A549 (cell line): Measurements from ENCODE around the gene PTPRN2. TPM values are rescaled to one million over a fixed set of nuclear protein-coding genes. Genes with fewer than 3 reads are reported as not detected.
"Not testable (repeated sequence)": the region's sequence is repeated elsewhere in the genome, so short reads cannot be mapped to it uniquely, and the experiment has no call there.

Experiments used
- ATAC-seq, 2 experiments: fragments of 200-7000 bp in 1 of 2; fragments of >200 bp in 1 of 2; cut with Nextera tagmentation in 1 of 2; cut with Tn5 transposase in 1 of 2; 3 replicates each; pipeline versions ENCODE4 v1.8.0 to v1.9.1; 2018 to 2020; ENCODE audit warnings: mild to moderate bottlenecking in 1 of 2, moderate library complexity in 1 of 2
- CTCF ChIA-PET: fragments of 300-600 bp; sonication (Branson Sonifier 250); formaldehyde crosslinking; extraction: SDS; loops from one replicate; lab custom pipeline; 2021; ENCODE audit warnings: antibody characterized with exemption, inconsistent platforms; lab: Yijun Ruan, JAX
- POLR2A ChIA-PET: fragments of 350-600 bp; formaldehyde crosslinking; extraction: SDS; loops from one replicate; lab custom pipeline; 2021; ENCODE audit warnings: antibody characterized with exemption, inconsistent platforms; lab: Yijun Ruan, JAX
- DNase-seq, 2 experiments: peaks; one replicate each; pipeline versions ENCODE4 v3.0.0 to v3.0.0-alpha.2; 2011 to 2016; ENCODE audit warnings: low read depth in 1 of 2, low spot score in 1 of 2
- FAIRE-seq: peaks from 2 replicates; lab custom pipeline; 2011; peaks lifted over from hg19 to GRCh38; lab: Jason Lieb, UNC
- H3K27ac ChIP-seq, 2 experiments: fragments of >200 bp; sonication (Bioruptor Twin); formaldehyde crosslinking; 3 replicates each; pipeline ENCODE4 v1.5.1; 2016 to 2017
- H3K4me1 ChIP-seq: fragments of >200 bp; sonication (Bioruptor Twin); formaldehyde crosslinking; 3 replicates; pipeline ENCODE4 v1.6.1; 2016
- H3K4me2 ChIP-seq: fragments of >200 bp; sonication (Bioruptor Twin); formaldehyde crosslinking; 3 replicates; pipeline ENCODE4 v1.6.1; 2016
- H3K4me3 ChIP-seq: fragments of >200 bp; sonication (Bioruptor Twin); formaldehyde crosslinking; 3 replicates; pipeline ENCODE4 v1.5.1; 2016
- H3K9me3 ChIP-seq: fragments of >200 bp; sonication (Bioruptor Twin); formaldehyde crosslinking; 3 replicates; pipeline ENCODE4 v1.6.1; 2016
- BHLHE40 ChIP-seq: IDR thresholded peaks from 2 replicates; pipeline ENCODE4 v1.6.1; 2012; ENCODE audit warnings: low read depth, low read length, inconsistent platforms
- CBX2 ChIP-seq: fragments of 200-600 bp; sonication (generic); IDR thresholded peaks from 2 replicates; pipeline ENCODE4 v1.6.1; 2016; ENCODE audit warnings: low read depth, mild to moderate bottlenecking, borderline replicate concordance
- CHD4 ChIP-seq: fragments of 200-600 bp; sonication (generic); IDR thresholded peaks from 2 replicates; pipeline ENCODE4 v1.6.1; 2016; ENCODE audit warnings: antibody characterized with exemption, mild to moderate bottlenecking, borderline replicate concordance
- CTCF ChIP-seq: fragments of >200 bp; sonication (Bioruptor Twin); formaldehyde crosslinking; IDR thresholded peaks from 3 replicates; pipeline ENCODE4 v1.5.1; 2016
- E2F6 ChIP-seq: IDR thresholded peaks from 2 replicates; pipeline ENCODE4 v1.6.1; 2012; ENCODE audit warnings: low read depth, borderline replicate concordance
- EHF ChIP-seq: fragments of 250-450 bp; sonication (Bioruptor Pico); IDR thresholded peaks from 2 replicates; pipeline ENCODE4 v1.5.0; 2020; ENCODE audit warnings: mild to moderate bottlenecking
- ELK1 ChIP-seq: fragments of 150-350 bp; IDR thresholded peaks from 2 replicates; pipeline ENCODE4 v1.6.1; 2014; ENCODE audit warnings: low read depth, mild to moderate bottlenecking, low read length
- FOSL2 ChIP-seq, 2 experiments: fragments of 450-650 bp in 1 of 2; fragments of >200 bp in 1 of 2; sonication (Bioruptor Twin) in 1 of 2; formaldehyde crosslinking; IDR thresholded peaks; 2 replicates each; pipeline versions ENCODE4 v1.5.0 to v1.6.1; 2016 to 2020; ENCODE audit warnings: mild to moderate bottlenecking in 1 of 2, moderate library complexity in 1 of 2
- HOXA7 ChIP-seq: fragments of 250-450 bp; sonication (Bioruptor Pico); IDR thresholded peaks from 2 replicates; pipeline ENCODE4 v1.5.0; 2020; ENCODE audit warnings: mild to moderate bottlenecking, moderate library complexity
- HOXB13 ChIP-seq: fragments of 250-450 bp; sonication (Bioruptor Pico); IDR thresholded peaks from 2 replicates; pipeline ENCODE4 v1.5.0; 2020; ENCODE audit warnings: low read depth, mild to moderate bottlenecking, moderate library complexity
- HOXB5 ChIP-seq: fragments of 250-450 bp; sonication (Bioruptor Pico); IDR thresholded peaks from 2 replicates; pipeline ENCODE4 v1.5.0; 2020; ENCODE audit warnings: mild to moderate bottlenecking, moderate library complexity
- JUN ChIP-seq, 2 experiments: fragments of >200 bp; sonication (Bioruptor Twin); formaldehyde crosslinking; IDR thresholded peaks; 2 replicates in 1 of 2; 3 replicates in 1 of 2; pipeline ENCODE4 v1.6.1; 2016 to 2017
- MAX ChIP-seq: IDR thresholded peaks from 2 replicates; pipeline ENCODE4 v1.6.1; 2012
- MAZ ChIP-seq: fragments of 150-350 bp; IDR thresholded peaks from 2 replicates; pipeline ENCODE4 v1.6.1; 2014; ENCODE audit warnings: antibody characterized with exemption, low read depth, low read length, borderline replicate concordance
- MYC ChIP-seq: IDR thresholded peaks from 2 replicates; pipeline ENCODE4 v1.6.1; 2012; ENCODE audit warnings: mild to moderate bottlenecking, inconsistent platforms, low read length, improper control_type of control experiment, borderline replicate concordance
- PHF8 ChIP-seq: fragments of 200-600 bp; sonication (generic); IDR thresholded peaks from 2 replicates; pipeline ENCODE4 v1.6.1; 2016; ENCODE audit warnings: low read depth, mild to moderate bottlenecking, antibody characterized with exemption, moderate library complexity, borderline replicate concordance
- POLR2AphosphoS2 ChIP-seq: conservative IDR thresholded peaks from 2 replicates; pipeline ENCODE4 v1.6.1; 2012; ENCODE audit warnings: low read length, improper control_type of control experiment, inconsistent platforms
- RAD21 ChIP-seq, 2 experiments: fragments of >200 bp in 1 of 2; sonication (Bioruptor Twin) in 1 of 2; formaldehyde crosslinking in 1 of 2; IDR thresholded peaks in 1 of 2; conservative IDR thresholded peaks in 1 of 2; 2 replicates in 1 of 2; 3 replicates in 1 of 2; pipeline ENCODE4 v1.6.1; 2012 to 2018; ENCODE audit warnings: inconsistent platforms in 1 of 2
- RNF2 ChIP-seq: fragments of 200-600 bp; sonication (generic); IDR thresholded peaks from 2 replicates; pipeline ENCODE4 v1.6.1; 2016; ENCODE audit warnings: low read depth, mild to moderate bottlenecking, antibody characterized with exemption, moderate library complexity, borderline replicate concordance
- SMC3 ChIP-seq: fragments of >200 bp; sonication (Bioruptor Twin); formaldehyde crosslinking; IDR thresholded peaks from 3 replicates; pipeline ENCODE4 v1.6.1; 2018; ENCODE audit warnings: inconsistent platforms
- SREBF2 ChIP-seq: fragments of 450-650 bp; IDR thresholded peaks from 2 replicates; pipeline ENCODE4 v1.6.1; 2014; ENCODE audit warnings: mild to moderate bottlenecking, moderate library complexity
- TFCP2L1 ChIP-seq: fragments of 250-450 bp; sonication (Bioruptor Pico); IDR thresholded peaks from 2 replicates; pipeline ENCODE4 v1.5.0; 2021; ENCODE audit warnings: mild to moderate bottlenecking
- WGBS: methylation state at CpG from one replicate; pipeline ENCODE4 v1.1.6; 2017; ENCODE audit errors: missing lambda C conversion rate; 5-methylcytosine and 5-hydroxymethylcytosine counted together
- polyA plus RNA-seq, 4 experiments: library from polyadenylated mRNA; depleted of rRNA in 3 of 4; stranded (reverse); fragments of >200 nt; fragmentation: RNase III in 1 of 4; extraction: RNeasy Plus Mini Kit Qiagen cat#74134 plus additional on column Dnase treatment in 1 of 4; gene quantifications; 2 replicates in 3 of 4; 3 replicates in 1 of 4; pipeline ENCODE4 v1.2.3, GENCODE V29; 2011 to 2017

Gene PTPRN2
- polyA plus RNA-seq, 2 of the 4 experiments (the other 2 are of a cell fraction): 0.41 to 1.2 TPM

- Histone ChIP-seq H3K4me3 (no peak overlapping the region), H3K4me1 (no peaks in the 10 kb centered on the region), H3K4me2 (no peak overlapping the region), H3K9me3 (no peaks in the 10 kb centered on the region), H3K27ac (no peak overlapping the region)
- FAIRE-seq: peak; percentile 96
- POLR2A ChIA-PET: no interaction called here
- CTCF ChIA-PET: interaction anchor here (0.6 to 2.0 kb wide), 15 partner anchors 9 to 1026 kb away, joined by 3 to 6 read pairs (median 3); no protein-coding TSS in a partner anchor
- 62% methylated on average over 11 of the region's 17 CpGs for WGBS
- peak in 1 of 2 experiments; percentile 79; a peak in 3 of 6 replicates for ATAC-seq
- TF ChIP-seq TFCP2L1 (CRISPR knock-in tag) (no peak), SMC3 (peak; percentile 46), HOXB13 (CRISPR knock-in tag) (no peak), CTCF (peak; percentile 68), RAD21 (conservative IDR thresholded peaks at IDR 0.05 in 1 of 2, IDR thresholded peaks at IDR 0.05 in 1 of 2) (peak; percentile 74 to 77)
- DNase-seq: peak; percentile 34 to 76
Measured at GRCh38 chr7:158407581-158408317, 179.9 kb downstream of the PTPRN2 start.

- WGBS: 84% methylated on average over 4 of the region's 11 CpGs
Measured at GRCh38 chr7:158406801-158407200, 180.8 kb downstream of the PTPRN2 start.

GRCh38 chr7:158406364-158406763 is 181.3 kb downstream of the PTPRN2 start:
- Histone ChIP-seq H3K4me1 (no peaks in the 10 kb centered on the region), H3K4me3 (no peak overlapping the region), H3K27ac (no peak overlapping the region), H3K9me3 (no peaks in the 10 kb centered on the region), H3K4me2 (no peak overlapping the region)
- no peak for ATAC-seq
- ChIA-PET POLR2A (no interaction called here), CTCF (interaction anchor here (1.1 kb wide), 1 partner anchor 974 kb away, joined by 3 read pairs; no protein-coding TSS in a partner anchor)
- FAIRE-seq: no peak
- TF ChIP-seq FOSL2 (IDR thresholded peaks at IDR 0.05): no peak
- no peak for TF ChIP-seq FOSL2 (CRISPR knock-in tag; IDR thresholded peaks at IDR 0.05)
- TF ChIP-seq EHF (CRISPR knock-in tag): no peak
- no peak for TF ChIP-seq SREBF2
- no peak for TF ChIP-seq ELK1
- no peak for TF ChIP-seq E2F6
- no peak for TF ChIP-seq CHD4
- no peak for TF ChIP-seq MAZ
- no peak for TF ChIP-seq CBX2
- TF ChIP-seq POLR2AphosphoS2: no peak
- no peak for TF ChIP-seq HOXB5 (CRISPR knock-in tag)
- TF ChIP-seq HOXA7: no peak
- no peak for TF ChIP-seq JUN (IDR thresholded peaks at IDR 0.05)
- no peak for TF ChIP-seq MAX
- TF ChIP-seq BHLHE40: no peak
- TF ChIP-seq MYC: no peak
- no peak for TF ChIP-seq RNF2
- 97% methylated on average over 5 of the region's 10 CpGs for WGBS
- no peak for DNase-seq

More at GRCh38 chr7:158406801-158407200, 180.8 kb downstream of the PTPRN2 start:
- POLR2A ChIA-PET: no interaction called here
- Histone ChIP-seq H3K4me3 (no peak overlapping the region), H3K27ac (no peak overlapping the region), H3K4me1 (no peaks in the 10 kb centered on the region), H3K9me3 (no peaks in the 10 kb centered on the region), H3K4me2 (no peak overlapping the region)
- no peak for DNase-seq
- TF ChIP-seq PHF8: no peak
- TF ChIP-seq, all 56 proteins: peak for 0
- FAIRE-seq: no peak
- ATAC-seq: no peak
- CTCF ChIA-PET: interaction anchor here (1.1 kb wide), 1 partner anchor 974 kb away, joined by 3 read pairs; no protein-coding TSS in a partner anchor

GRCh38 chr7:158405771-158406170 is 181.9 kb downstream of the PTPRN2 start:
- POLR2A ChIA-PET, FAIRE-seq, DNase-seq, H3K4me3 ChIP-seq, ATAC-seq, H3K27ac ChIP-seq, H3K4me2 ChIP-seq, H3K4me1 ChIP-seq, CTCF ChIA-PET, H3K9me3 ChIP-seq: not testable (repeated sequence)
- 97% methylated on average over 10 of the region's 30 CpGs for WGBS
